Activated CD4-positive, alpha-beta T cell treated with anti-CD3 and anti-CD28 coated beads for 24 hours (primary cell): ENCODE results near the gene ARL13B.
"Not testable (repeated sequence)": the region's sequence is repeated elsewhere in the genome, so short reads cannot be mapped to it uniquely, and the experiment has no call there.

Experiments
- DNase-seq, 2 donors: peaks; one replicate each; pipeline ENCODE4 v3.0.0-alpha.2; 2020; ENCODE audit warnings: low read depth in 2 of 2

Gene ARL13B

DNA sequence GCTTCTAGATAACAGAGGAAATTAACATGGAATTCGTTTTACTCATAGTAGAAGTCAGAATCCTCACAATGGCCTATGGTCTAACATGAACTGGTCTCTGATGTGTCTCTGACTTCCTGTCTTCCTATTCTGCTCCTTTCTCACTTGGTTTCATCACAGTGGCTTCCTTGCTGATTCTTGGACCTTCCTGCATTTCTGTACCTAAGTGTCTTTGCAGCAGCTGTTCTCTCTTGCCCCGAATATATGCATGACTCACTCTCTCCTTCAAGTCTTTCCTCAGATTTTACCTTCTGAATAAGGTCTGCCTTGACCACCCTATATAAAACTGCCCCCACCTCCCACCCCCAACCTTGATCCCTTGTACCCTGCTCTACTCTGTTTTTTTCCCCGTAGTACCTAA lies 14.1 kb downstream of the ARL13B start:
- DNase-seq: no peak

DNA sequence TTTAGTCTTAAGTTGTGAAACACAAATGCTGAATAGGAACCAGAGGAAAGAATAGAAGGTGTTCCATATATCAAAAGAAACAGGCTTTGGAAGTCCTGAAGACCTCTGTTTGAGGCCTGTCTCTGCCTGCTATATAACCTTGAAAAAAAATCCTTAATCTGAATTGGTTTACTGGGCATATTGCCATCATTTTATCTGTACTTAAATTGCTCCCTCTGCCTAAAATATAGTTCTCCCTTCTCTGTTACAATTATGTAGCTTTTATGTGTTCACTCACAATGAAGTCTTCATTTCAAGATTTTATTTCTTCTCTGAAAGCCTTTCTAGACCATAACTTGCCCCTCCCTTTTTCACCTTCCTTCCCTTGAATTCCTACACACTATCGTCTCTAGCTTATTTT lies 21.2 kb downstream of the ARL13B start:
- DNase-seq: no peak

DNA sequence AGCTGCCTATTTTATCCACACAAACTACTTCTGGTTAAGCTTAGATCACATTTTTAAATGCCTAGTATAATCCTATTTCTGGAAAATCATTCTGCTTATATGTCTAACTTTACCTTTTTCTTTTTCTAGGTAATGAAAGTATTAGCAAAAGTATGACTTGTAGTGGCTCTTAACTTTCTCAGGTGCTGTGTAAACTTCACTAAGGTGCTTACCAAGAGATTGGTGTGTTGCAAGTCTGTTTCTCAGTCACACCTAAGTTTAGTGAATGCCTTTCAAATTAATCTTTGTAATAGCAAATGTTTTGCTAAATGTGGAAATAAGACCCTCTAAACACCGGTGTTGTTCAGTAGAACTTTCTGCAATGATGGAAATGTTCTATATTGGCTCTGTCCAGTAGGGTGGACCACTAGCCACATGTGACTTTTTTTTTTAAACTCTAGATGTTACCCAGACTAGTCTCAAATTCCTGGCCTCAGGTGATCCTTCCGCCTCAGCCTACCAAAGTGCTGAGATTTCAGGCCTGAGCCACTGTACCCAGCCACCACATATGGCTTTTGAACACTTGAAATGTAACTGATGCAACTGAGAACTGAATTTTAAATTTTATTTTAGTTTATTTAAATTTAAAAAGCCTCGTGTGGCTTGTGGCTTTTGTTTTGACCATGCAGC lies 22.0 kb downstream of the ARL13B start:
- DNase-seq: no peak

DNA sequence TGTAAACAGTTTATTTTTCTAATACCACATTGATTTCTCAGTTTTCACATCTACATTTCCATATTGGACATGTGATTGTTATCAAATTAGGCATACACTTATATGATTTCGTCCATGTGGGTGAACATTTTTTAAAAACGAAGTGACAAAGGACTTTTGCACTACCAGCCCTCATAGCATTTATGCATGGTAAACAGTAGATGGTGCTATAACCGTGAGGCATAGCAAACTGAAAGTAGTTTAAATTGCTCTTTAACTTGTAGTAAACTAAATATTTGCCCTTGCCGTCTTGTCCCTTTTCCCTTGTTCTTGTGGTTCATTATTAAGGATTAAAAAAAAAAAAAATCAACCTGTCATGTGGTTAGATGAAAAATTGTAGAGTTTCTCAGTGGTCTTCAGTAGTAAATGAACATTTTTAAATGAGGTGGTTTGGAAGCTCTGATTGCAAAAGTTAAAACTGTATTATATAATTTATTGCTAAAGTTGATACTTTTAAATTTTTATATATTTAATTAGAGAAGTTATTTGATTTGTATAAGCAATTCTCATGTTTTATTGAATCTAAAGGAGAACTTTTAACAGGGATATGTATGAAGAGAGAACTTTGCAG lies 24.5 kb downstream of the ARL13B start:
- no peak for DNase-seq

DNA sequence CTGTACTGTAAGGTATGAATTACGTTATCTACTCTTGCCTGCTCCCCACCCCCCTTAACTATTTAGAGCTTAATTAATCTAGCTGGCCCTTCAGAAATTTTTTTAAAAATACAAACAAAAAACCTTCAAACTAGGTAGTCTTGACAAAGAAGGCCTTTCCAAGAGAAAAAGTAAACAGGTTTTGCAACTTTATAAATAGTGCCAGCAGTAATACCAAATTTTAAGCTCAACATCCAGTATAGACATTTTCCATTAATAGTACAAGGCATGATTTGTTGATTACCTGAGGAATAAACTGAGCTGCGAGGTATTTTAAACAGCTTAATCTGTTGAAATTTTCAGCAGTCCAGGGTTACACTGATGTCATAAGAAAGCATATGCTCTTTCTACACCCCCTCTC lies 28.3 kb downstream of the ARL13B start:
- no peak for DNase-seq

DNA sequence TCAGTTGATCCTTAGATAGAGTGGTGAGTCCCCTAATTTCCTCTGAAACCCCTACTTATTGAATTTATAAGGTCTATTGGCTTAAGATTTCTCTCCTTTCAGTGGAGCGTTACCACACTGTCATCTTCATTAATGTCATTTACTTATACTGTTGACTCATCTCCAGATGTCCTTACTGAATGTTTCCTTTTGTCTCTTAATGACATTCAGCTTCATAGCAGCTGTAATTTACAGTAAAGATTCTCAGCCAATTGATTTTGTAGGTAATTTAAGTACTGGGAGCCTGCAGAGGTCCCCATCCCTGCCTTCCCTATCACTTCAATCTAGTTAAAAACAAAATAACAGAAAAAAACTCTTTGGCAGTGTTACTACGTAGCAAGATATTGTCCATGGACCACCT lies 29.7 kb downstream of the ARL13B start:
- DNase-seq: no peak

DNA sequence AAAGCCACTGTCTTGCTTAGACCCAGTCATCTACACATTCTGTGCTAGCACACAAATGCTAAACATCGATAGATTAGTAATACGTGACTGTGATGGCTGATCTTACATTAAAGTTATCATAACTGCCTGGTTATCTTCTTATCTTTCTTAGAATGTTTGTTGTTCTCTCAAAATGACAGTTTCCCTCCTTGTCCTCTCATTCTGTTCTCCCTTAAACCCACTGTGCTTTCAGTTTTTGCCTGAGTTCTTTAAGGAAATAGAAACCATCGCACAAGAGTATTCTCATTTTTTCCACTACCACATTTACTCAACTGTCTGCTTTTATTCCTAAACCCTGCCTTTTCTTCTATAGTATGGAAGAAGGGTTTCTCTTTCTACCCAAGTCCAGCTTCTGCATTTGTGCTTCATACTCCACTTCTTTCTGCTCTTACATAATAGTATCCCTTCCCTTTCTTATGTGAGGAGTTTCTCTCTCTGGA lies 31.3 kb downstream of the ARL13B start:
- no peak for DNase-seq

DNA sequence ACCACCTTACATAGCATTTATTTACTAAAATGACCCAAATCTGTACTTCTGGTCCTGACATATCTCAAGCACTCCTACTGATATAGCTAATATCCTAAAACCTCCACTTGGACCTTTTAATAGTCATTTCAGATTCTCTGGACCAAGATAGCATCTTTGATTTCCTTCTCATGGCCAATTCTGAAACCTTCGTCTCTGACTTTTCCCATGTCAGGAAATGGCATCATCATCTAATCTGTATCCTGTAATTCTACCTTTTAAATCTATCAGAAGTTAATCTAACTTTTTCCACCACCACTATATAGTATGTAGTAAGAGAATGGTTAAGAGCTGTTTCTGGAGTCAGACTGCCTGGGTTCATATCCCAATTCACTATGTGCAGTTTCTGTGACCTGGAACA lies 32.2 kb downstream of the ARL13B start:
- DNase-seq: no peak

DNA sequence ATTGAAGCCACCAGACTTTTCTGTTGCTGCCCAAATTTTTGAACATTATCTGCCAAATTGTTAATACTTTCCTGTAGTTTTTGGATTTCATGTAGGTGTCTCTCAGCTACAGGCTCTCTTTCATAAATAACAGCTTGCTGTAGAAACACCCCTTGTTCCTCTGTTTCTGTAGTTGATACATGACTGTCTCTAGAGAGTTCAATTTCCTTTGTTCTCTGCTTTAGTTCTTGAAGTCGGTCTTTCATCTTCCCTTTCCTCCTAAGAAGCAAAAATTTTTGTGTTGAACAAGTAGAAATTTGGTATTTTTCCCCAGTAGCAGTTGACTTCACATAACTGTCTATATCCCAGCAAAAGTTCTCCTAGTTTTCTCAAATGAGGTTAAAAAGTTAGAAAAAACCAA lies 35.1 kb downstream of the ARL13B start:
- no peak for DNase-seq

DNA sequence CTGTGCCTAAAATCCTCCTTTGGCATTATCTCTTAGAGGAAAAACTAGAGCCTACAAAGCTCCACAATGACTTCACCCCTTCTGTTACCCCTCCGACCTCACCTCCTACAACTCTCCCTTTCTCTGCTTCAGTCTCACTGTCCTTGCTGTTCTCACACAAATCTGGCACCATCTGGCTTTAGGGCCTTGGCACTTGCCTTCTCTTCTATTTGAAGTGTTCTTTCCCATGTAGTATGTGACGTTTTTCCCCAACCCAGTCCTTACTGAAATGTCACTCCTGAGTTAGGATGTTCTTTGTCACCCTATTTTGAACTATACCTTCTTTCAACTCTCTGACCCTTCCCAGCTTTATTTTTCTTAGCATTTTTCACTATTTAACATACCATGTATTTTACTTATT lies 39.7 kb downstream of the ARL13B start:
- no peak for DNase-seq

DNA sequence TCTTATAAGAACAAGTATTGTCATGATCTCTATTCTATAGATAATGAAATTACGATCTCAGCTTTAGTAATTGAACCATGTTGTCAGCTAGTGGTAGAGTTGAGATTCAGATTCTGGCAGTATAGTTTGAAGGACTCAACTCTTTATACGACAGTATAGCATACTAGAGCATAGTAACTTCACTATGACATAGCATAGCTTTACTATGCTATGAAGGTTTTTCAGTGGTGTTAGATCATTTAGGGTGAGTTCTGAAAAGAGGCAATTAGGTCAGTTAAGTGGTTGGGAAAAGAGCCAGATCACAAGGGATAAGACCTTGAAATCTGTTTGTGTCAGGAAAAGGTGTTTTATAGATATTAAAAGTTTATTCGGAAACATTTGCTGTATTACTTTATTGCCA lies 40.3 kb downstream of the ARL13B start:
- DNase-seq: no peak

DNA sequence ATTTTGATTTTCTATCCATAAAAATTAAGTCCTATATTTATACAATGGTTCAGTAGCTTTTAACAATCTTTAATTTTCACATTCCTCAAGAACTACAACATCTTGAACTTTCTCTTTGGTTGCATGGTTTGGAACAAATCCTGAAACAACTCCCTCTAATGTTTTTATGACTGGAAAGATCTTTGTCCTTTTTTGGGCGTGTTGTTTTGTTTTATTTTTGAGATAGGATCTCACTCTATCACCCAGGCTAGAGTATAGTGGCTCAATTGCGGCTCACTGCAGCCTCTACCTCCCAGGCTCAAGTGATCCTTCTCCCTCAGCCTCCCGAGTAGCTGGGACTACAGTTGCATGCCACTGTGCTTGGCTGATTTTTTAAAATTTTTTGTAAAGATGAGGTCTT lies 44.4 kb downstream of the ARL13B start:
- no peak for DNase-seq

DNA sequence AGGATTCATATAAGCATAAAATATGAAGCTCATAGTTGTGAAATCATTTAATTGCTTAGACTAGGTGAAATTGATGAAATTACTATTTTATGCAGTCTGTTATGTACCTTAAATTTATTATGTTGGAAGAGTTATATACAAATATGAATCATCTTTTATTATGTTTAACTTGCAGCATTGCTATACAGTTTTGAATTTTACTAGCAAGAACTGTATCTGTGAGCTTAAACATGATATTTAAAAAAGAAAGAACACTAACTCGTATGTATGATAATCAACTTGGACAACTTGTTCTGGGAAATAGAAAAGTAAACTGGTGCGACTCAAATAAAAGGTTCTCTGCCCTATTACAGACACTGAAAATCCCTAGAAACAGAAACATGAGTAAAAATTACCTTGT lies 46.7 kb downstream of the ARL13B start:
- no peak for DNase-seq

DNA sequence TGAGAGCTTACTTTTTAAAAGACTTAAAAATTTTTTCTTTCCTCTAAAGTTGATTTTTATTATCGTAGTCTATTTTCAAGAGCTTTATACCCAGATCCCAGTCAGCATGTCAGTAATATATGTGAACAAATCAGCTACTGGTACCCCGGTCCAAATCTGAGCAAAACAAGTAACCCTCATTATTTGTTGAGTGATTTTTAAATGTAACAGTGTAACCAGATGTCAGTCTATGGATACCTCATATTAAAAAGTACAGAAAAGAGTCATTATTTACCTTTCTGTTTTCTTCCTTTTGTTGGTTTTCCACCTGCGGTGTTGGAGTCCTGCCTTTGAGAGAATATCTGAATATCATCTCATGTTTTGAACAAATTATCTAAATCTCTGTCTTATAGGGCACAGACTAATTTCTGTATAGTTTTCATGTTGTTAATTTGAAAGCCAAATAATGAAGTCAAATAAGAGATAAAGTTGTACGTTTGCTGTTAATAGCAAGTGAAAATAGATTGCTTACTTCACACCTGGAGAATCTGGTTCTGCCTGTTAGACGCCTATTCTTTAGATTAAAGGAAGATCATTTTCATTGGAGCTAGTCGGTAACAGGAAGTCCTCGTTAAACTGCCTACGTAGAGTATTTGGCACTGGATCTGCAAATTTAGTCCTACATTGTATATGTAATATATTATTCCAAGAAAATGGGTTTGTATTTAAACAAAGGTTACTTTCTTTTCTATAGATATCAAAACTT lies 48.3 kb downstream of the ARL13B start, which contains the start of gene STX19:
Gene STX19 (minus strand): TSS at position 505 of the 745 bp plus-strand sequence. CDS start 13,328 bp downstream, outside the sequence.
- no peak for DNase-seq

DNA sequence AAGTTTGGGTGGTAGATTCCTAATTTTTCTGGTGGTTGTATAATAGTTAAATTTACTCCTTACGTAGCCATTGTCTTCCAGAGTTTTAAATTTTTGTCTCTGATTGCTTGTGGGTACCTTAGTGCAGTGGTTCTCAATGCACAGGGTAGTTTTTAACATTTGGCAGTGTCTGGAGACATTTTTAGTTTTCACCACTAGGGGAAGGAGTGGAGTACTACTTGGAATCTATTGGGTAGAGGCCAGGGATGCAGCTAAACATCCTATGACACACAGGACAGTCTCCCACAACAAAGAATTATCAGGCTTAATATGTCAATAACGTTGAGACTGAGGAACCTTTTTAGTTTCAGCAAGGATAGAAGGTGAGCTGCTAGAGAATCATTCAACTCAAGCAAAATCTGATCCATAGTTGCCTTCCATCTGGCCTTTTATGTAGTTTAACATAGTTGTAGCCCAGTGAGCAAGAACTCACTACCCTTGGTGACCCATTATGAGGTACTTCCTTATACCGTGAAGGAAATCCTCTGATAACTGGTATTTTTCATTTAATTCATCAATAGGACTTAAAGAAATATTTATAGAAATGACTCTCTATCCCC lies 57.1 kb downstream of the ARL13B start:
- DNase-seq: no peak

DNA sequence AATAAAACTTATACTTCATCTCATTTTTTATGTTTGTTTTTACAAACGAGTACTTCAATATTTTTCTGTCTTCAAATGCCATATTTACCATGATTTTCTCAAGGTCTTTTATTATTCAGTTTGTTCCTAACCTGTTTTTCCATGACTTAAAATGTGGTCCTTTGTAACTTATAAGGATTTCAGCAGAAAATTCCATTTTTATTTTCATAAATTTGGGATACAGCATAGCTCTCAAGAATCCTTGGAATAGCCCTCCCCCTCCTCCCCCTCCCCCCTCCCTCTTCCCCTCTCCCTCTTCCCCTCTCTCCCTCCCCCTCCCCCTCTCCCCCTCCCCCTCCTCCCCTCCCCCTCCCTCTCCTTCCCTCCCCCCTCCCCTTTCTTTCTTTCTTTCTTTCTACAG lies 63.3 kb downstream of the ARL13B start:
- DNase-seq: no peak

DNA sequence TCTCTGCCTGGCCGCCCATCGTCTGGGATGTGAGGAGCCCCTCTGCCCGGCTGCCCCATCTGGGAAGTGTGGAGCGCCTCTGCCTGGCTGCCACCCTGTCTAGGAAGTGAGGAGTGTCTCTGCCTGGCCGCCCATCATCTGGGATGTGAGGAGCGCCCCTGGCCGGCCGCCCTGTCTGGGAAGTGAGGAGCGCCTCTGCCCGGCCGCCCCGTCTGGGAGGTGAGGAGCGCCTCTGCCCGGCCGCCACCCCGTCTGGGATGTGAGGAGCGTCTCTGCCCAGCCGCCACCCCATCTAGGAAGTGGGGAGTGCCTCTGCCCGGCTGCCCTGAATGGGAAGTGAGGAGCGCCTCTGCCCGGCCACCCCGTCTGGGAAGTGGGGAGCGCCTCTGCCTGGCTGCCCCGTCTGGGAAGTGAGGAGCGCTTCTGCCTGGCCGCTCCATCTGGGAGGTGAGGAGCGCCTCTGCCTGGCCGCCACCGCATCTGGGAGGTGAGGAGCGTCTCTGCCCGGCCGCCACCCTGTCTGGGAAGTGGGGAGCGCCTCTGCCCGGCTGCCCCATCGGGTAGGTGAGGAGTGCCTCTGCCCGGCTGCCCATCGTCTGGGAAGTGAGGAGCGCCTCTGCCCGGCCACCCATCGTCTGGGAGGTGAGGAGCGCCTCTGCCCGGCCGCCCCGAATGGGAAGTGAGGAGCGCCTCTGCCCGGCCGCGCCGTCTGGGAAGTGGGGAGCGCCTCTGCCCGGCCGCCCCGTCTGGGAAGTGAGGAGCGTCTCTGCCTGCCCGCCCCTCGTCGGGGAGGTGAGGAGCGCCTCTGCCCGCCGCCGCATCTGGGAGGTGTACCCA lies 64.4 kb downstream of the ARL13B start:
- not testable (repeated sequence) for DNase-seq

DNA sequence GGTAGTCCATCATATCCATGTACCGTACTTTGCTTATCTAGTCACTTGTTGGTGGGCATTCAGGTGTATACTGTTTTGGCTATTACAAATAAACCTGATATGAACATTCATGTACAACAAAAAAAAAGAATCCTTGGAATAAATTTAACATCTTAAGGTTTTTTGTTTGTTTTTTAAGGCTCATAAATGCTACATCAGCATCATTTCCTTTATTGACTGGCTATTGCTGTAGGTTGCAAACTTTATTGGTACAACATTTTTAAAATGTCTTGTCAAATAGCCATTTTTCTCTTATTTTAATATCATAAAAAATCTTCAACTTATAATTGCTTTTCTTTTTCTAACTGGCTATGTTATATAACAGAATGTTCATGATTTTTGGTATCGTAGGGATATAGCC lies 66.6 kb downstream of the ARL13B start:
- no peak for DNase-seq

DNA sequence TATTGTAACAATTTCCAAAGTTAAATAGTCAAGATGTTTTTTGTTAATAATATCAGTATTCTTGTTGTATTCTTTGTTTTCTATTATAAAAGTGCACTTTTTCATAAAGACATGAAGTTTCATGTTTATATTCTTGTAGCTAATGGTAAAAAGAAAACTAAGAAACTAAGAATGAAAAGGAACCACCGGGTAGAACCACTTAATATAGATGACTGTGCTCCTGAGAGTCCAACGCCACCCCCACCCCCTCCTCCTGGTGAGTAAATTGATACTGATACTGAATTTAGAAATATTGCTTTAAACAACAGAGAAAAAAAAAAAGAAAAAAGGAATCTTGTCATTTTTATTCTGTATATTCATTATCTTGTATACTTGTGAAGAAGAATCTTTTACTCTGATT lies 69.3 kb downstream of the ARL13B start:
- no peak for DNase-seq

DNA sequence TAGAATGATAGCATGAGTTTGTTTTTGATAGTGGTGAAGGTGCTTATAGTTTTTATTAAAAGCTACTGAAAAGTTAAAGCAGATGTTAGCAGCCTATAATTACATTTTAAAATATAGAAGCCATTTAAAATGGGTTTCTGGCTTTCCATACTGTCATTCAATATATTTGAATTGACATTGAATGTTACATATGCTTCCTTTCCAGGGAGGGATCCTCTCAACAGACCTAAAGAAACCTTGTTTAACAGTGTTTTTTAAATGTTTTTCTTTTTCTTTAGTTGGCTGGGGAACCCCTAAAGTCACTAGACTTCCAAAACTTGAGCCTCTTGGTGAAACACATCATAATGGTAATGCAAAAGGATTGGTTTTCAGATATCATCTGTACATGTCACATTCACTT lies 70.6 kb downstream of the ARL13B start:
- DNase-seq: no peak

DNA sequence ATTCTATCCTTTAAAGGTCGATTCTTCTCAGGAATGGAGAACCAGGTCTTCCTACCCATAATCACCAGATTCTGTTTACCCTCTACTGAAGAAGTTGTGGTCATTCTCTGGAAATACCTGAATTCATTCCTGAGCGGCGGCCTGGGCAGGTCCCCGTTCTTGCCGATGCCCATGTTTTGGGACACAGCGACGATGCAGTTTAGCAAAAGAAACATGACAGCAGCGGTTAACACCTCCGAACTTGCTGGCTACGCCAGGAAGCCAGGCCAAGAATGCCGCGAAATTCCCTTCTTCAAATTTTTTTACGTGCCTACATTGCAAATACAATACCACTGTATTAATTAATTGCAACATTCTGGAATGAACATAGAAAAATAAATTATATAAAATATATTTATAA lies 81.3 kb downstream of the ARL13B start:
- no peak for DNase-seq
